NCI-H524 treated with DMSO at 0.1 percent for 48 hours (cell line): ENCODE data around the gene ZBTB22.
"Not testable (repeated sequence)": the region's sequence is repeated elsewhere in the genome, so short reads cannot be mapped to it uniquely, and the experiment has no call there.

Source experiments
- DNase-seq: peaks from one replicate; lab custom pipeline; 2025; lab: John Stamatoyannopoulos, UW

Gene ZBTB22

GRCh38 chr6:33317669-33318425, at the start of gene ZBTB22:
Gene ZBTB22 (minus strand): TSS chr6:33317744. CDS start chr6:33316916, 828 bp downstream.
- peak; percentile 81 for DNase-seq

- no peak for DNase-seq
Observed at GRCh38 chr6:33367009-33367714, 49.6 kb upstream of the ZBTB22 start.

GRCh38 chr6:33365206-33365971, 47.8 kb upstream of the ZBTB22 start:
- DNase-seq, result not testable (repeated sequence)

- DNase-seq, result peak; percentile 57
Observed at GRCh38 chr6:33364475-33365205, 47.1 kb upstream of the ZBTB22 start.

GRCh38 chr6:33363486-33363885, 45.9 kb upstream of the ZBTB22 start:
- DNase-seq, result not testable (repeated sequence)

GRCh38 chr6:33359331-33359730, 41.8 kb upstream of the ZBTB22 start:
- no peak for DNase-seq

- DNase-seq, result peak; percentile 35
Observed at GRCh38 chr6:33357160-33357871, 39.8 kb upstream of the ZBTB22 start.

- no peak for DNase-seq
Observed at GRCh38 chr6:33356295-33356694, 38.8 kb upstream of the ZBTB22 start.

- DNase-seq, result not testable (repeated sequence)
Observed at GRCh38 chr6:33355860-33356259, 38.3 kb upstream of the ZBTB22 start.

- no peak for DNase-seq
Observed at GRCh38 chr6:33347816-33348215, 30.3 kb upstream of the ZBTB22 start.

- not testable (repeated sequence) for DNase-seq
Observed at GRCh38 chr6:33346972-33347371, 29.4 kb upstream of the ZBTB22 start.

- peak; percentile 32 for DNase-seq
Observed at GRCh38 chr6:33344701-33345697, 27.5 kb upstream of the ZBTB22 start.

- DNase-seq, result no peak
Observed at GRCh38 chr6:33343953-33344611, 26.5 kb upstream of the ZBTB22 start.

GRCh38 chr6:33343606-33343952, 26.0 kb upstream of the ZBTB22 start:
- DNase-seq, result not testable (repeated sequence)

GRCh38 chr6:33339193-33339592, 21.6 kb upstream of the ZBTB22 start:
- no peak for DNase-seq

- no peak for DNase-seq
Observed at GRCh38 chr6:33336495-33336894, 19.0 kb upstream of the ZBTB22 start.

- DNase-seq, result no peak
Observed at GRCh38 chr6:33335916-33336315, 18.4 kb upstream of the ZBTB22 start.

GRCh38 chr6:33333666-33334065, 16.1 kb upstream of the ZBTB22 start:
- DNase-seq, result no peak

- no peak for DNase-seq
Observed at GRCh38 chr6:33330736-33331135, 13.2 kb upstream of the ZBTB22 start.

GRCh38 chr6:33329058-33329457, 11.5 kb upstream of the ZBTB22 start:
- DNase-seq, result no peak
